ENCODE results near the gene FBXO28. TPM values are rescaled to one million over a fixed set of nuclear protein-coding genes. Genes with fewer than 3 reads are reported as not detected.

FBXO28 gene
- total RNA-seq, 1 experiment from 2014 or later: 45.8 TPM

- POLR2A ChIA-PET (ENCODE audit: low non-redundant PET): no interaction called here
- H3K36me3 ChIP-seq (ENCODE audit: insufficient read depth, low read length, poor library complexity, severe bottlenecking): no peaks in the 10 kb centered on the region
- H3K27me3 ChIP-seq (replicated peaks; ENCODE audit: insufficient read depth, low read depth, low read length, poor library complexity): no peaks in the 10 kb centered on the region
- CTCF ChIA-PET: no interaction called here
- no peak for DNase-seq (ENCODE audit: low spot score)
- intact Hi-C loops (cut with micrococcal nuclease; ENCODE audit: unreplicated experiment): no loop called here
- no TSS peak for BruUV-seq (replicated peaks)
- TF ChIP-seq CTCF (conservative IDR thresholded peaks at IDR 0.05; ENCODE audit: low read depth, low read length): peak; percentile 44; the same call in 1 of the 2 replicates
- TF ChIP-seq EZH2 (IDR thresholded peaks at IDR 0.05; ENCODE audit: borderline replicate concordance, low read depth, low read length, poor library complexity, severe bottlenecking): no peak
- no peak overlapping the region for H3K4me3 ChIP-seq (ENCODE audit: low read depth, low read length, poor library complexity, severe bottlenecking)
- H3K4me1 ChIP-seq (ENCODE audit: insufficient read depth, low read length, poor library complexity, severe bottlenecking): no peaks in the 10 kb centered on the region
- no peaks in the 10 kb centered on the region for H3K9me3 ChIP-seq (ENCODE audit: low read depth, low read length, poor library complexity, severe bottlenecking)
- H3K27ac ChIP-seq (ENCODE audit: low read depth, low read length, poor library complexity, severe bottlenecking): no peak overlapping the region
Measured at GRCh38 chr1:224170748-224171478, 57.0 kb downstream of the FBXO28 start.

GRCh38 chr1:224172229-224172628 lies 58.3 kb downstream of the FBXO28 start:
- Histone ChIP-seq H3K27ac (ENCODE audit: low read depth, low read length, poor library complexity, severe bottlenecking) (no peak overlapping the region), H3K27me3 (replicated peaks; ENCODE audit: insufficient read depth, low read depth, low read length, poor library complexity) (no peaks in the 10 kb centered on the region), H3K4me1 (ENCODE audit: insufficient read depth, low read length, poor library complexity, severe bottlenecking) (no peaks in the 10 kb centered on the region), H3K36me3 (ENCODE audit: insufficient read depth, low read length, poor library complexity, severe bottlenecking) (no peaks in the 10 kb centered on the region), H3K9me3 (ENCODE audit: low read depth, low read length, poor library complexity, severe bottlenecking) (no peaks in the 10 kb centered on the region), H3K4me3 (ENCODE audit: low read depth, low read length, poor library complexity, severe bottlenecking) (no peak overlapping the region)
- CTCF ChIA-PET: no interaction called here
- TF ChIP-seq EZH2 (IDR thresholded peaks at IDR 0.05; ENCODE audit: borderline replicate concordance, low read depth, low read length, poor library complexity, severe bottlenecking) (no peak), CTCF (conservative IDR thresholded peaks at IDR 0.05; ENCODE audit: low read depth, low read length) (no peak)
- intact Hi-C loops (cut with micrococcal nuclease; ENCODE audit: unreplicated experiment): no loop called here
- DNase-seq (ENCODE audit: low spot score): no peak
- BruUV-seq (replicated peaks): no TSS peak
- POLR2A ChIA-PET (ENCODE audit: low non-redundant PET): no interaction called here

GRCh38 chr1:224173523-224173922 lies 59.6 kb downstream of the FBXO28 start:
- no TSS peak for BruUV-seq (replicated peaks)
- ChIA-PET CTCF (no interaction called here), POLR2A (ENCODE audit: low non-redundant PET) (no interaction called here)
- intact Hi-C loops (cut with micrococcal nuclease; ENCODE audit: unreplicated experiment): no loop called here
- Histone ChIP-seq H3K9me3 (ENCODE audit: low read depth, low read length, poor library complexity, severe bottlenecking) (no peaks in the 10 kb centered on the region), H3K4me1 (ENCODE audit: insufficient read depth, low read length, poor library complexity, severe bottlenecking) (no peaks in the 10 kb centered on the region), H3K4me3 (ENCODE audit: low read depth, low read length, poor library complexity, severe bottlenecking) (no peak overlapping the region), H3K36me3 (ENCODE audit: insufficient read depth, low read length, poor library complexity, severe bottlenecking) (no peaks in the 10 kb centered on the region), H3K27ac (ENCODE audit: low read depth, low read length, poor library complexity, severe bottlenecking) (no peak overlapping the region), H3K27me3 (replicated peaks; ENCODE audit: insufficient read depth, low read depth, low read length, poor library complexity) (no peaks in the 10 kb centered on the region)
- TF ChIP-seq EZH2 (IDR thresholded peaks at IDR 0.05; ENCODE audit: borderline replicate concordance, low read depth, low read length, poor library complexity, severe bottlenecking) (no peak), CTCF (conservative IDR thresholded peaks at IDR 0.05; ENCODE audit: low read depth, low read length) (no peak)
- no peak for DNase-seq (ENCODE audit: low spot score)
